NCI-H1417 treated with DMSO at 0.1 percent for 48 hours (cell line): ENCODE data around the gene TMEM72.

Source experiments
- DNase-seq: peaks from one replicate; lab custom pipeline; 2025; lab: John Stamatoyannopoulos, UW

The TMEM72 gene

GRCh38 chr10:44890696-44891563, 20.2 kb upstream of the TMEM72 start:
- DNase-seq: no peak

- no peak for DNase-seq
Measured at GRCh38 chr10:44891721-44892120, 19.4 kb upstream of the TMEM72 start.

- no peak for DNase-seq
Measured at GRCh38 chr10:44893604-44894468, 17.3 kb upstream of the TMEM72 start.

GRCh38 chr10:44894691-44895090, 16.4 kb upstream of the TMEM72 start:
- no peak for DNase-seq

GRCh38 chr10:44895280-44895679, 15.9 kb upstream of the TMEM72 start:
- no peak for DNase-seq

- DNase-seq: no peak
Measured at GRCh38 chr10:44897049-44897448, 14.1 kb upstream of the TMEM72 start.

GRCh38 chr10:44898665-44899064, 12.5 kb upstream of the TMEM72 start:
- no peak for DNase-seq

GRCh38 chr10:44899450-44900080, 11.6 kb upstream of the TMEM72 start:
- no peak for DNase-seq

- no peak for DNase-seq
Measured at GRCh38 chr10:44902941-44903545, 8.1 kb upstream of the TMEM72 start.

- DNase-seq: no peak
Measured at GRCh38 chr10:44906486-44906885, 4.7 kb upstream of the TMEM72 start.

- DNase-seq: no peak
Measured at GRCh38 chr10:44907556-44907955, 3.6 kb upstream of the TMEM72 start.

GRCh38 chr10:44908066-44908749, 2.9 kb upstream of the TMEM72 start:
- no peak for DNase-seq

GRCh38 chr10:44908936-44909630, 2.1 kb upstream of the TMEM72 start:
- no peak for DNase-seq

GRCh38 chr10:44909910-44910309, 1.2 kb upstream of the TMEM72 start:
- no peak for DNase-seq

GRCh38 chr10:44910602-44911001, 535 bp upstream of the TMEM72 start:
- no peak for DNase-seq

GRCh38 chr10:44911951-44912350, 814 bp downstream of the TMEM72 start:
- no peak for DNase-seq

GRCh38 chr10:44913350-44914081, 2.4 kb downstream of the TMEM72 start:
- DNase-seq: no peak

- no peak for DNase-seq
Measured at GRCh38 chr10:44914891-44915290, 3.8 kb downstream of the TMEM72 start.

- no peak for DNase-seq
Measured at GRCh38 chr10:44916429-44916828, 5.3 kb downstream of the TMEM72 start.

- no peak for DNase-seq
Measured at GRCh38 chr10:44917848-44918247, 6.7 kb downstream of the TMEM72 start.
